Endodermal cell (in vitro differentiated cells): Measurements from ENCODE around the gene LRP2BP. TPM values are rescaled to one million over a fixed set of nuclear protein-coding genes. Genes with fewer than 3 reads are reported as not detected.
A peak's percentile ranks its signal among the peaks of the same experiment; 100 is the strongest.
"Not testable (repeated sequence)": the region's sequence is repeated elsewhere in the genome, so short reads cannot be mapped to it uniquely, and the experiment has no call there.

ENCODE experiments used
- DNase-seq: peaks from one replicate; pipeline ENCODE4 v3.0.0-alpha.2; 2017
- H3K27ac ChIP-seq: 2 replicates; pipeline ENCODE4 v1.5.1; 2013; ENCODE audit warnings: mild to moderate bottlenecking, low read depth, low read length, moderate library complexity
- H3K27me3 ChIP-seq: 2 replicates; pipeline ENCODE4 v1.6.1; 2013; ENCODE audit warnings: mild to moderate bottlenecking, low read length, moderate library complexity; ENCODE audit not compliant: insufficient read depth, control insufficient read depth, poor library complexity, severe bottlenecking
- H3K36me3 ChIP-seq: 2 replicates; pipeline ENCODE4 v1.7.0; 2013; ENCODE audit warnings: mild to moderate bottlenecking, low read length, moderate library complexity; ENCODE audit not compliant: control insufficient read depth, insufficient read depth
- H3K4me1 ChIP-seq: one replicate; pipeline ENCODE4 v1.7.0; 2013; ENCODE audit warnings: low read length; ENCODE audit not compliant: control insufficient read depth, insufficient read depth
- H3K4me3 ChIP-seq: 2 replicates; pipeline ENCODE4 v1.5.1; 2013; ENCODE audit warnings: mild to moderate bottlenecking, low read length, moderate library complexity
- H3K9ac ChIP-seq: 2 replicates; pipeline ENCODE4 v1.6.1; 2013; ENCODE audit warnings: mild to moderate bottlenecking, low read length, moderate library complexity; ENCODE audit not compliant: poor library complexity, severe bottlenecking; ENCODE audit errors: extremely low read depth
- H3K9me3 ChIP-seq: 2 replicates; pipeline ENCODE4 v1.6.1; 2013; ENCODE audit warnings: mild to moderate bottlenecking, low read length, moderate library complexity; ENCODE audit not compliant: control insufficient read depth
- H3K27ac Mint-ChIP-seq: 2 replicates; pipeline ENCODE4 v1.8.0; 2020; ENCODE audit warnings: mixed read lengths
- H3K27me3 Mint-ChIP-seq: 2 replicates; pipeline ENCODE4 v1.8.0; 2021; ENCODE audit warnings: mild to moderate bottlenecking, mixed read lengths; ENCODE audit not compliant: insufficient read depth
- H3K36me3 Mint-ChIP-seq: 2 replicates; pipeline ENCODE4 v1.8.0; 2020; ENCODE audit warnings: low read depth, mixed read lengths
- H3K4me1 Mint-ChIP-seq: 2 replicates; pipeline ENCODE4 v1.8.0; 2020; ENCODE audit warnings: mixed read lengths
- H3K4me3 Mint-ChIP-seq: 2 replicates; pipeline ENCODE4 v1.8.0; 2020; ENCODE audit warnings: mild to moderate bottlenecking, moderate library complexity, mixed read lengths
- H3K9me3 Mint-ChIP-seq: 2 replicates; pipeline ENCODE4 v1.8.0; 2020; ENCODE audit warnings: mild to moderate bottlenecking, mixed read lengths
- CTCF ChIP-seq: fragments of 200-600 bp; sonication (generic); conservative IDR thresholded peaks from 2 replicates; pipeline ENCODE4 v1.5.0; 2021; ENCODE audit warnings: antibody characterized with exemption, mild to moderate bottlenecking
- WGBS, 2 experiments: methylation state at CpG; one replicate each; pipeline versions ENCODE4 v1.1.5 to v1.1.7; 2013; ENCODE audit warnings: missing lambda C conversion rate in 2 of 2, mixed read lengths in 1 of 2; ENCODE audit not compliant: insufficient coverage in 1 of 2, insufficient read length in 1 of 2; 5-methylcytosine and 5-hydroxymethylcytosine counted together
- total RNA-seq, 2 donors: library from RNA; stranded (reverse); fragmentation: NEBNext Ultra II Directional in 1 of 2; extraction: Animal tissue kit (Norgen Biotek cat#: 25700) in 1 of 2; gene quantifications; 2 replicates in 1 of 2; 3 replicates in 1 of 2; pipeline ENCODE4 v1.2.1, GENCODE V29; 2021

Gene LRP2BP
- total RNA-seq, 2 donors from 2014 or later: 0.15 TPM; not detected in 1

GRCh38 chr4:185328586-185328985 lies 67.1 kb downstream of the LRP2BP start:
- Histone ChIP-seq H3K9me3 (peaks cover 51% of the 10 kb centered on the region), H3K4me1 (no peaks in the 10 kb centered on the region), H3K27me3 (no peaks in the 10 kb centered on the region), H3K27ac (no peak overlapping the region), H3K36me3 (peaks cover 68% of the 10 kb centered on the region), H3K4me3 (peak overlapping the region; percentile 53), H3K9ac (no peak overlapping the region)
- no peaks in the 10 kb centered on the region for H3K27me3 Mint-ChIP-seq
- WGBS, 2 experiments: 91 to 96% methylated on average over 3 to 7 of the region's 7 CpGs
- H3K4me3 Mint-ChIP-seq: no peak overlapping the region
- no peak overlapping the region for H3K27ac Mint-ChIP-seq
- H3K4me1 Mint-ChIP-seq: no peaks in the 10 kb centered on the region
- H3K36me3 Mint-ChIP-seq: peaks cover 74% of the 10 kb centered on the region
- no peak for DNase-seq
- no peak for TF ChIP-seq CTCF
- H3K9me3 Mint-ChIP-seq: peaks cover 46% of the 10 kb centered on the region

GRCh38 chr4:185325721-185326120 lies 70.0 kb downstream of the LRP2BP start:
- not testable (repeated sequence) for H3K4me1 ChIP-seq, H3K9ac ChIP-seq, H3K4me1 Mint-ChIP-seq, H3K27ac ChIP-seq, H3K4me3 Mint-ChIP-seq, H3K4me3 ChIP-seq, H3K27me3 ChIP-seq, DNase-seq, H3K27me3 Mint-ChIP-seq, H3K27ac Mint-ChIP-seq
- WGBS, 2 experiments: 84 to 100% methylated on average over 1 of the region's 1 CpG
- peaks cover 85% of the 10 kb centered on the region for H3K36me3 ChIP-seq
- peaks cover 77% of the 10 kb centered on the region for H3K9me3 ChIP-seq
- Mint-ChIP-seq H3K9me3 (peaks cover 67% of the 10 kb centered on the region), H3K36me3 (peaks cover 84% of the 10 kb centered on the region)

- H3K4me3 ChIP-seq: peak overlapping the region; percentile 63
- H3K9ac ChIP-seq, H3K27me3 Mint-ChIP-seq, H3K4me1 Mint-ChIP-seq, H3K27me3 ChIP-seq, H3K4me3 Mint-ChIP-seq, H3K4me1 ChIP-seq, H3K27ac Mint-ChIP-seq, DNase-seq, H3K27ac ChIP-seq: not testable (repeated sequence)
- peaks cover 75% of the 10 kb centered on the region for H3K9me3 ChIP-seq
- peaks cover 86% of the 10 kb centered on the region for H3K36me3 ChIP-seq
- Mint-ChIP-seq H3K36me3 (peaks cover 83% of the 10 kb centered on the region), H3K9me3 (peaks cover 64% of the 10 kb centered on the region)
- 92 to 100% methylated on average over 2 to 6 of the region's 6 CpGs for WGBS, 2 experiments
These were observed 71.4 kb downstream of the LRP2BP start for GRCh38 chr4:185324361-185324760.

- no peak overlapping the region for H3K9ac ChIP-seq
- no peaks in the 10 kb centered on the region for H3K27me3 ChIP-seq
- no peak overlapping the region for H3K27ac Mint-ChIP-seq
- peaks cover 79% of the 10 kb centered on the region for H3K36me3 ChIP-seq
- peak overlapping the region; percentile 63 for H3K4me3 ChIP-seq
- H3K4me1 Mint-ChIP-seq: peaks cover 3% of the 10 kb centered on the region
- no peak for DNase-seq
- H3K4me3 Mint-ChIP-seq: no peak overlapping the region
- peaks cover 58% of the 10 kb centered on the region for H3K9me3 Mint-ChIP-seq
- TF ChIP-seq CTCF: no peak
- 100% methylated on average over 1 of the region's 1 CpG; no CpG with 5 or more reads in 1 of the 2 experiments for WGBS, 2 experiments
- no peaks in the 10 kb centered on the region for H3K27me3 Mint-ChIP-seq
- H3K36me3 Mint-ChIP-seq: peaks cover 79% of the 10 kb centered on the region
- H3K4me1 ChIP-seq: peaks cover under 1% of the 10 kb centered on the region
- H3K27ac ChIP-seq: no peak overlapping the region
- H3K9me3 ChIP-seq: peaks cover 68% of the 10 kb centered on the region
These were observed 72.1 kb downstream of the LRP2BP start for GRCh38 chr4:185323606-185324005.
